ENCODE measurements around the gene ZFP30.

GRCh38 chr19:37594982-37595382, 60.3 kb downstream of the ZFP30 start:
- TF ChIP-seq CTCF (IDR thresholded peaks at IDR 0.05) (no peak), CHD2 (IDR thresholded peaks at IDR 0.05; ENCODE audit: low read length, partially characterized antibody) (no peak), RCOR1 (IDR thresholded peaks at IDR 0.05; ENCODE audit: low read length) (no peak), MAX (IDR thresholded peaks at IDR 0.05; ENCODE audit: low read depth) (no peak), USF2 (IDR thresholded peaks at IDR 0.05; ENCODE audit: borderline replicate concordance, low read depth, low read length) (no peak), POLR2AphosphoS5 (IDR thresholded peaks at IDR 0.05; ENCODE audit: low read depth, low read length) (no peak), EP300 (IDR thresholded peaks at IDR 0.05; ENCODE audit: borderline replicate concordance in 1 of 2, low read depth in 1 of 2, low read length in 1 of 2) (no peak), SMC3 (IDR thresholded peaks at IDR 0.05; ENCODE audit: low read depth, low read length) (no peak)

Measured in SK-N-SH (cell line).